Endothelial cell of umbilical vein (primary cell): Measurements from ENCODE around the gene MGST2. TPM values are rescaled to one million over a fixed set of nuclear protein-coding genes. Genes with fewer than 3 reads are reported as not detected.

Source experiments
- BruUV-seq: library from RNA; stranded (reverse); fragments of 400-500 nt; replicated peaks from 2 replicates; lab custom pipeline; 2021; lab: Mats Ljungman, UMichigan
- CTCF ChIA-PET: fragments of 300-600, 350-600 bp; sonication (Branson Sonifier 250); formaldehyde crosslinking; loops from one replicate; lab custom pipeline; 2021; ENCODE audit warnings: antibody characterized with exemption, inconsistent platforms; lab: Charles Lee
- POLR2A ChIA-PET: fragments of 300-600, 350-600 bp; sonication (Branson Sonifier 250); formaldehyde crosslinking; loops from one replicate; lab custom pipeline; 2021; ENCODE audit warnings: antibody characterized with exemption, inconsistent platforms; lab: Charles Lee
- DNase-seq: peaks from one replicate; pipeline ENCODE4 v3.0.0-alpha.2; 2011; ENCODE audit warnings: low read depth, low spot score
- FAIRE-seq: peaks from 2 replicates; lab custom pipeline; 2011; peaks lifted over from hg19 to GRCh38; lab: Jason Lieb, UNC
- H2AFZ ChIP-seq: 2 replicates; pipeline ENCODE4 v1.6.0; 2012; ENCODE audit warnings: low read depth, low read length, control low read depth, inconsistent platforms
- H3K27ac ChIP-seq: 2 replicates; pipeline ENCODE4 v1.5.1; 2011; ENCODE audit warnings: low read depth, mild to moderate bottlenecking, control low read depth, low read length, moderate library complexity; ENCODE audit not compliant: insufficient read depth
- H3K27me3 ChIP-seq, 2 experiments: 2 replicates each; pipeline versions ENCODE4 v1.6.0 to v1.6.1; 2011; ENCODE audit warnings: low read length in 2 of 2, mixed read lengths in 1 of 2; ENCODE audit not compliant: control insufficient read depth in 2 of 2, insufficient read depth in 2 of 2
- H3K36me3 ChIP-seq, 2 experiments: 2 replicates in 1 of 2; 3 replicates in 1 of 2; pipeline ENCODE4 v1.5.1; 2011; ENCODE audit warnings: low read length in 2 of 2, mild to moderate bottlenecking in 1 of 2, moderate library complexity in 1 of 2; ENCODE audit not compliant: control insufficient read depth in 2 of 2, insufficient read depth in 2 of 2; ENCODE audit errors: extremely low read depth in 1 of 2
- H3K4me1 ChIP-seq: 3 replicates; pipeline ENCODE4 v1.5.1; 2011; ENCODE audit warnings: mild to moderate bottlenecking, low read length; ENCODE audit not compliant: control insufficient read depth, insufficient read depth; ENCODE audit errors: extremely low read depth
- H3K4me2 ChIP-seq: 2 replicates; pipeline ENCODE4 v1.6.1; 2011; ENCODE audit warnings: low read length, control low read depth, mixed read lengths; ENCODE audit not compliant: insufficient read depth
- H3K4me3 ChIP-seq, 3 experiments: fragments of 200-600 bp in 1 of 3; sonication (generic), shearing (Covaris generic) in 1 of 3; replicated peaks in 1 of 3; 2 replicates each; pipeline ENCODE4 v1.5.1; 2011 to 2016; ENCODE audit warnings: control low read depth in 3 of 3, low read length in 3 of 3, mild to moderate bottlenecking in 2 of 3, inconsistent platforms in 1 of 3, low read depth in 1 of 3, moderate library complexity in 1 of 3; ENCODE audit not compliant: insufficient read depth in 1 of 3
- H3K79me2 ChIP-seq: 2 replicates; pipeline ENCODE4 v1.6.0; 2012; ENCODE audit warnings: low read length, inconsistent platforms; ENCODE audit not compliant: control insufficient read depth, insufficient read depth
- H3K9ac ChIP-seq: replicated peaks from 2 replicates; pipeline ENCODE3; 2011; ENCODE audit warnings: low read length, control low read depth; ENCODE audit not compliant: insufficient read depth; ENCODE audit errors: extremely low read depth
- H3K9me1 ChIP-seq: replicated peaks from 3 replicates; pipeline ENCODE4 v1.6.0; 2011; ENCODE audit warnings: mild to moderate bottlenecking, low read length; ENCODE audit not compliant: control insufficient read depth, insufficient read depth; ENCODE audit errors: extremely low read depth
- H3K9me3 ChIP-seq: replicated peaks from 2 replicates; pipeline ENCODE4 v1.5.1; 2012; ENCODE audit warnings: low read length, inconsistent platforms; ENCODE audit not compliant: control insufficient read depth, insufficient read depth
- H4K20me1 ChIP-seq: replicated peaks from 2 replicates; pipeline ENCODE3; 2011; ENCODE audit warnings: mild to moderate bottlenecking, low read length; ENCODE audit not compliant: control insufficient read depth, insufficient read depth; ENCODE audit errors: extremely low read depth
- EZH2 ChIP-seq: IDR thresholded peaks from 2 replicates; pipeline ENCODE4 v1.6.1; 2012; ENCODE audit warnings: borderline replicate concordance, low read depth, mild to moderate bottlenecking, moderate library complexity, low read length, inconsistent platforms; ENCODE audit not compliant: severe bottlenecking
- FOS ChIP-seq: IDR thresholded peaks from 2 replicates; pipeline ENCODE4 v1.6.1; 2011; ENCODE audit warnings: mild to moderate bottlenecking, low read length, moderate library complexity, borderline replicate concordance; ENCODE audit not compliant: insufficient read depth
- GATA2 ChIP-seq: IDR thresholded peaks from 2 replicates; pipeline ENCODE4 v1.7.0; 2011; ENCODE audit warnings: low read depth, mild to moderate bottlenecking, moderate library complexity, mixed read lengths, low read length; ENCODE audit not compliant: insufficient read length, insufficient read depth
- JUN ChIP-seq: IDR thresholded peaks from 2 replicates; pipeline ENCODE4 v1.6.1; 2011; ENCODE audit warnings: borderline replicate concordance, low read depth; ENCODE audit not compliant: insufficient read length, insufficient read depth
- MYC ChIP-seq: IDR thresholded peaks from one replicate; pipeline ENCODE4 v1.6.1; 2011; ENCODE audit warnings: mild to moderate bottlenecking, low read depth, low read length
- POLR2A ChIP-seq: IDR thresholded peaks from 2 replicates; pipeline ENCODE4 v1.6.1; 2012; ENCODE audit warnings: low read depth, mild to moderate bottlenecking, control low read depth, low read length
- POLR2AphosphoS5 ChIP-seq: IDR thresholded peaks from 2 replicates; pipeline ENCODE4 v1.6.1; 2012; ENCODE audit warnings: low read depth, mild to moderate bottlenecking, control low read depth, low read length, moderate library complexity; ENCODE audit not compliant: insufficient read depth
- dilution Hi-C: fragments of 300-500 bp; cut with MboI; formaldehyde crosslinking; loops from one replicate; pipeline ENCODE4 v1.15.0; 2019; ENCODE audit warnings: low sequenced_read_pairs; ENCODE audit not compliant: extremely low pct_ligation_motif_present
- intact Hi-C: fragments of 100-400 bp; cut with micrococcal nuclease; formaldehyde crosslinking; loops from one replicate; pipeline ENCODE4 v1.10.0; 2022
- polyA plus RNA-seq, 4 experiments: library from polyadenylated mRNA; depleted of rRNA in 3 of 4; stranded (reverse) in 3 of 4; unstranded in 1 of 4; fragments of >200 nt; gene quantifications; 2 replicates each; pipeline versions ENCODE4 v1.2.1 to v1.2.3, GENCODE V29; 2011 to 2012; ENCODE audit warnings: missing spikeins in 1 of 4
- total RNA-seq: library from RNA; stranded (reverse); gene quantifications from 2 replicates; pipeline ENCODE4 v1.2.3, GENCODE V29; 2021
- TF ChIP-seq, protein P1 (sequence below): IDR thresholded peaks from 2 replicates; pipeline ENCODE4 v1.6.1; 2011; ENCODE audit not compliant: insufficient read depth, insufficient read length
- TF ChIP-seq, protein P2 (sequence below), 2 donors: IDR thresholded peaks; 1 replicate in 1 of 2; 2 replicates in 1 of 2; pipeline ENCODE4 v1.5.1; 2011; ENCODE audit warnings: low read length in 2 of 2, mild to moderate bottlenecking in 2 of 2, moderate library complexity in 2 of 2, control low read depth in 1 of 2, inconsistent platforms in 1 of 2, low read depth in 1 of 2; ENCODE audit not compliant: insufficient read depth in 1 of 2; ENCODE audit errors: extremely low read depth in 1 of 2

The MGST2 gene
- total and polyA plus RNA-seq, 2 donors (not counting 3 experiments of a cell fraction or from before 2014, with no cell fraction given): 64.3 to 78.9 TPM

DNA sequence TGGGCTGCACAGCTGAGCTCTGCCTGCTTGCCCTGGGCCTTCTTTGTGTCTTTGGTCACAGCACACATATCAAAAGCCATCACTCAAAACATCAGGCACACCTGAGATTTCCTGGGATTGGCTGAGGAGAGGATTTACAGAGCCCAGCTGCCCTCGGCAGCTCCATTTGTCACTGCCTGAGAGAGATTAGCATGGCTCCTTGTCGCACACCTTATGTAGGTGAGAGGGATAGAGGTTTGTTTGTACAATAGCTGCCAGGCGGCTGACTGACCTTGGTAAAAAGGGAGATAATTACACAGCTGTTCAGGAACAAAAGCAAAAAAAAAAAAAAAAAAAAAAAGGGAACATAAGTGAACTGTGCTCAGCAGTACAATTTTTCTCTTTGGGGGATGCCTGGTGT lies 63.2 kb downstream of the MGST2 start:
- TF ChIP-seq EZH2 (no peak), GATA2 (no peak), POLR2A (no peak), POLR2AphosphoS5 (no peak), MYC (no peak), JUN (no peak), FOS (no peak)
- TF ChIP-seq, protein P1, sequence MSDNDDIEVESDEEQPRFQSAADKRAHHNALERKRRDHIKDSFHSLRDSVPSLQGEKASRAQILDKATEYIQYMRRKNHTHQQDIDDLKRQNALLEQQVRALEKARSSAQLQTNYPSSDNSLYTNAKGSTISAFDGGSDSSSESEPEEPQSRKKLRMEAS: no peak
- TF ChIP-seq, protein P2, sequence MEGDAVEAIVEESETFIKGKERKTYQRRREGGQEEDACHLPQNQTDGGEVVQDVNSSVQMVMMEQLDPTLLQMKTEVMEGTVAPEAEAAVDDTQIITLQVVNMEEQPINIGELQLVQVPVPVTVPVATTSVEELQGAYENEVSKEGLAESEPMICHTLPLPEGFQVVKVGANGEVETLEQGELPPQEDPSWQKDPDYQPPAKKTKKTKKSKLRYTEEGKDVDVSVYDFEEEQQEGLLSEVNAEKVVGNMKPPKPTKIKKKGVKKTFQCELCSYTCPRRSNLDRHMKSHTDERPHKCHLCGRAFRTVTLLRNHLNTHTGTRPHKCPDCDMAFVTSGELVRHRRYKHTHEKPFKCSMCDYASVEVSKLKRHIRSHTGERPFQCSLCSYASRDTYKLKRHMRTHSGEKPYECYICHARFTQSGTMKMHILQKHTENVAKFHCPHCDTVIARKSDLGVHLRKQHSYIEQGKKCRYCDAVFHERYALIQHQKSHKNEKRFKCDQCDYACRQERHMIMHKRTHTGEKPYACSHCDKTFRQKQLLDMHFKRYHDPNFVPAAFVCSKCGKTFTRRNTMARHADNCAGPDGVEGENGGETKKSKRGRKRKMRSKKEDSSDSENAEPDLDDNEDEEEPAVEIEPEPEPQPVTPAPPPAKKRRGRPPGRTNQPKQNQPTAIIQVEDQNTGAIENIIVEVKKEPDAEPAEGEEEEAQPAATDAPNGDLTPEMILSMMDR (IDR thresholded peaks at IDR 0.05; ENCODE audit: extremely low read depth in 1 of 2, insufficient read depth in 1 of 2, low read depth in 1 of 2, low read length in 2 of 2): no peak
- Histone ChIP-seq H3K4me1 (peaks cover 9% of the 10 kb centered on the region), H3K9me1 (no peaks in the 10 kb centered on the region), H3K27me3 (no peaks in the 10 kb centered on the region), H4K20me1 (no peaks in the 10 kb centered on the region), H3K4me2 (no peak overlapping the region), H3K36me3 (peaks cover 0 to 4% of the 10 kb centered on the region in 2 experiments), H3K9ac (no peak overlapping the region), H3K9me3 (no peaks in the 10 kb centered on the region), H3K4me3 (no peak overlapping the region), H3K79me2 (no peaks in the 10 kb centered on the region), H3K27ac (no peak overlapping the region), H2AFZ (no peak overlapping the region)
- FAIRE-seq: no peak
- intact Hi-C loops (loop anchor here (1.0 kb wide), 1 partner anchor 71 kb away; no protein-coding TSS in a partner anchor), dilution Hi-C loops (no loop called here)
- ChIA-PET POLR2A (no interaction called here), CTCF (interaction anchor here (0.6 to 3.6 kb wide), 4 partner anchors 28 to 326 kb away, joined by 3 to 16 read pairs (median 3); no protein-coding TSS in a partner anchor)
- DNase-seq: no peak
- BruUV-seq: no TSS peak
